NCI-H2107 treated with DMSO at 0.1 percent for 48 hours (cell line): Measurements from ENCODE around the gene SPIRE2.
A peak's percentile ranks its signal among the peaks of the same experiment; 100 is the strongest.
"Not testable (repeated sequence)": the region's sequence is repeated elsewhere in the genome, so short reads cannot be mapped to it uniquely, and the experiment has no call there.

ENCODE experiments used
- DNase-seq: peaks from one replicate; lab custom pipeline; 2025; ENCODE audit not compliant: unreplicated experiment; lab: John Stamatoyannopoulos, UW

The SPIRE2 gene

GRCh38 chr16:89808475-89808874, 19.8 kb upstream of the SPIRE2 start:
- DNase-seq = no peak

DNA sequence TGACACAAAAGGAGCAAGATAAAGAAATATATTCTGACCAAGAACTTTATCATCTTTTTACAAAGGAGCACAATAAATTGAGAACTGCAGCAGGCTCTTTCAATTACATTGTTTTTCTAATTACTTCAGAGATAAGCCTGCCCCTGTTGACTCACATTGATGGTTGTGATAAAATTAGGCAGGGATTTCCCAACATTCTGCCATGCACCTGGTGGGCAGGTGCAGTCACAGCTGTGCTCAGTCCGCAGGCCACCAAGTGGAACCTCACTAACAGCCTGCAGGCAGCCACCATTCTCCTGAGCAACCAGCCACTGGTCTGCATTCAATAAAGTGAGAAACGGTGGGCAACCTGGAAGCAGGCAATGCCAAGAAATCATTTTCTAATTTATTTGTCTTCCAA, 17.0 kb upstream of the SPIRE2 start:
- DNase-seq = peak; percentile 67

- DNase-seq = no peak
These were observed 12.5 kb upstream of the SPIRE2 start for GRCh38 chr16:89815639-89816348.

DNA sequence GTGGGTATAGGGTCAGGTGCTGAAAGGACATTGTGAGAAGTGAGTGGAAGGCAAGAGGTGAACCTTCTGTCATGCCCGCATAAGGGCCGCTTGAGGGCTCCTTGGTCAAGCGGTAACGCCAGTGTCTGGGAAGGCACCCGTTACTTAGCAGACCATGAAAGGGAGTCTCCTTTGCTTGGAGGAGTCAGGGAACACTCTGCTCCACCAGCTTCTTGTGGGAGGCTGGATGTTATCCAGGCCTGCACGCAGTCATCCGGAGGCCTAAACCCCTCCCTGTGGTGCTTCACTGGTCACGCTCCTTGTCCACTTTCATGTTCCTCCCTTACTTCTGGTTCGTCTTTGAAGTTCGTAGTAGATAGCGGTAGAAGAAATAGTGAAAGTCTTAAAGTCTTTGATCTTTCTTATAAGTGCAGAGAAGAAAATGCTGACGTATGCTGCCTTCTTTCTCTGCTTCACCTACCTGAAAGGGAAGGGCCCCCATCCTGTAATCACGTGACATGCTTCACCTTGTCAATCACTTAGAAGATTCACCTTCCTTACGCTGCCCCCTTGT, 9.3 kb upstream of the SPIRE2 start:
- not testable (repeated sequence) for DNase-seq

DNA sequence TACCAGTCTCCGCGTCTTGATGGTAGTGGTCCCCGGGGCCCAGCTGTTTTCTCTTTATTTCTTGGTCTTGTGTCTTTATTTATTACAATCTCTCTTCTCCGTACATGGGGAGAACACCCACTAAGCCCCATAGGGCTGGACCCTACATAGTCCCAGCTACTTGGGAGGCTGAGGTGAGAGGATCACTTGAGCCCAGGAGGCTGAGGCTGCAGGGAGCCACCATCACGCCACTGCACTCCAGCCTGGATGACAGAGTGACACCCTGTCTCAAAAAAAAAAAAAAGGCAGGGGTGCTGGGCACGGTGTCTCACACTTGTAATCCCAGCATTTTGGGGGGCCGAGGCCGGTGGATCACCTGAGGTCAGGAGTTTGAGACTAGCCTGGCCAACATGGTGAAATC, 8.8 kb upstream of the SPIRE2 start:
- DNase-seq = not testable (repeated sequence)

DNA sequence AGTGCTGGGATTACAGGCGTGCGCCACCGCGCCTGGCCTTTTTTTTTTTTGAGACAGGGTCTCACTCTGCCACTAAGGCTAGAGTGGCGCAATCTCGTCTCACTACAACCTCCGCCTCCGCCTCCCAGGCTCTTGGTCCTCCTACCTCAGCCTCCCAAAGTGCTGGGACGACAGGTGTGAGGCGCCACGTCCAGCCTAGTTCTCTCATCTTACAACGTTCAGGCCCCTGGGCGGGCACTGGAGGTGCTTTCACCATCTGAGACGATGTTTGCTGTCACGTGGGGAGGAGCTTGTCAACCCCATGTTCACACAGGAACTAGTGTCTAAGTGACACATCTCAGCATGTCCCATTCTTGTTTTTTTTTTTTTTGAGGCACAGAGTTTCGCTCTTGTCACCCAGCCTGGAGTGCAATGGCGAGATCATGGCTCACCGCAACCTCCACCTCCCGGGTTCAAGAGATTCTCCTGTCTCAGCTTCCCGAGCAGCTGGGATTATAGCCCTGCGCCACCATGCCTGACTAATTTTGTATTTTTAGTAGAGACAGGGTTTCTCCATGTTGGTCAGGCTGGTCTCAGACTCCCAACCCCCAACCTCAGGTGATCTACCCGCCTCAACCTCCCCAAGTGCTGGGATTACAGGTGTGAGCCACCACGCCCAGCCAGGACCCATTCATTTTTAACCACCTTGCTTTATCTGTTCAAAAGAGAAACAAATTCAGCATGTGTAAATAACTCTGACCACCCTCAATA, 6.7 kb upstream of the SPIRE2 start:
- DNase-seq = no peak

GRCh38 chr16:89822188-89823086, 5.8 kb upstream of the SPIRE2 start:
- peak; percentile 92 for DNase-seq

- DNase-seq = peak; percentile 92
These were observed 5.0 kb upstream of the SPIRE2 start for GRCh38 chr16:89823087-89823823.

- DNase-seq = not testable (repeated sequence)
These were observed 4.5 kb upstream of the SPIRE2 start for GRCh38 chr16:89823824-89824148.

DNA sequence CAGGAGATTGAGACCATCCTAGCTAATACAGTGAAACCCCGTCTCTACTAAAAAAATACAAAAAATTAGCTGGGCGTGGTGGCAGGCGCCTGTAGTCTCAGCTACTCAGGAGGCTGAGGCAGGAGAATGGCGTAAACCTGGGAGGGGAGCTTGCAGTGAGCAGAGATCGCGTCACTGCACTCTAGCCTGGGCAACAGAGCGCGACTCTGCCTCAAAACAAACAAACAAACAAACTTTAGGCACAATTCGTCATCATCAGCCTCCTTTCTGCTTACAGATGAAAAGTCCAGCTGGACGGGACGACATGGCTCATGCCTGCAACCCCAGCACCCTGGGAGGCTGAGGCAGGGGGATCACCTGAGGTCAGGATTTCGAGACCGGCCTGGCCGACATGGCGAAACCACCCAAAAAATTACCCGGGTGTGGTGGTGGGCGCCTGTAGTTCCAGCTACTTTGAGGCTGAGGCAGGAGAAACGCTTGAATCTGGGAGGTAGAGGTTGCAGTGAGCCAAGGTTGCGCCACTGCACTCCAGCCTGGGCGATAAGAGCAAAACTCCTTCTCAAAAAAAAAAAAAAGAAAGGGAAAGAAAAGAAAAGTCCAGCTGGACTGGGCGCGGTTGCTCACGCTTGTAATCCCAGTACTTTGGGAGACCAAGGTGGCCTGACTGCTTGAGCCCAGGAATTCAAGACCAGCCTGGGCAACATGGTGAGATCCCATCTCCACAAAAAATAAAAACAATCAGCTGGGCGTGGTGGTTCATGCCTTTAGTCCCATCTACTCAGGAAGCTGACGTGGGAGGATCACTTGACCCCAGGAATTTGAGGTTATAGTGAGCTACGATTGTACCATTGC, 1.5 kb upstream of the SPIRE2 start:
- no peak for DNase-seq

DNA sequence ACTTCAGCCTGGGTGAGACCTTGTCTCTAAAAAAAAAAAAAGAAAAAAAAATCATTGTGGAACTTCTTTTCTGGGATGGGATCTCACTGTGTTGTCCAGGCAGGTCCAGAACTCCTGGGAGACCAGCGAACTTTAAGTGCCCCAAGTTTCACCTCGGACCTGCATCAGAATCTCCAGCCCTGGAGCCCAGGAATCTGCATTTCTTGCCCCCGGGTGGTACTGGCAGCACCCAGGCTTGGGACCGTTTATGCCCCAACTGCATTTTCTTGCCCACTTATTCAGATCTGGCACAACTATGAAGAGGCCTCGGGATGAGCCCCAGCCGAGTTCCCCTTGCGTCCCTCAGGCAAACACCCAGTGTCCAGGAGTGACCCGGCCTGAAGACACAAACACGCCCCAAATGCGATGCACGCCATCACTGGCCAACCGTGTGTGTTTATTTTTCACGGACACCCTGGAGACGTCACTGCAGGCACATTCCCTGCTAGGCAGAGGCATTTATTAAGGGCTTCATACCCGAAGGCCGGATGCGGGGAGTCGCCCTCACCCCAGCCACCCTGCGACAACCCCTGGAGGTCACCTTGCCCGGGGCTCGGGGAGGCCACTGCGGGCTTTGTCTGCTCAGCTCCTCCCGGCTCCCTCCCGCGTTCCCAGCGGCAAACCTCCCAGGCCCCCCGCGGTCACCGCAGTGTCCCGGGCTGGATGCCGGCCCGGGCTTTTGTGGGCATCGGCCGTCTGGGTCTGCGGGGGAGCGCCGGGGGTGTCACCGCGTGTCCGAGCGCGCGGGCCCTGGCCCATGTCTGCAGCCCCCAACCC, 684 bp upstream of the SPIRE2 start:
- DNase-seq = no peak

GRCh38 chr16:89828870-89829629, 775 bp downstream of the SPIRE2 start:
- peak; percentile 68 for DNase-seq

DNA sequence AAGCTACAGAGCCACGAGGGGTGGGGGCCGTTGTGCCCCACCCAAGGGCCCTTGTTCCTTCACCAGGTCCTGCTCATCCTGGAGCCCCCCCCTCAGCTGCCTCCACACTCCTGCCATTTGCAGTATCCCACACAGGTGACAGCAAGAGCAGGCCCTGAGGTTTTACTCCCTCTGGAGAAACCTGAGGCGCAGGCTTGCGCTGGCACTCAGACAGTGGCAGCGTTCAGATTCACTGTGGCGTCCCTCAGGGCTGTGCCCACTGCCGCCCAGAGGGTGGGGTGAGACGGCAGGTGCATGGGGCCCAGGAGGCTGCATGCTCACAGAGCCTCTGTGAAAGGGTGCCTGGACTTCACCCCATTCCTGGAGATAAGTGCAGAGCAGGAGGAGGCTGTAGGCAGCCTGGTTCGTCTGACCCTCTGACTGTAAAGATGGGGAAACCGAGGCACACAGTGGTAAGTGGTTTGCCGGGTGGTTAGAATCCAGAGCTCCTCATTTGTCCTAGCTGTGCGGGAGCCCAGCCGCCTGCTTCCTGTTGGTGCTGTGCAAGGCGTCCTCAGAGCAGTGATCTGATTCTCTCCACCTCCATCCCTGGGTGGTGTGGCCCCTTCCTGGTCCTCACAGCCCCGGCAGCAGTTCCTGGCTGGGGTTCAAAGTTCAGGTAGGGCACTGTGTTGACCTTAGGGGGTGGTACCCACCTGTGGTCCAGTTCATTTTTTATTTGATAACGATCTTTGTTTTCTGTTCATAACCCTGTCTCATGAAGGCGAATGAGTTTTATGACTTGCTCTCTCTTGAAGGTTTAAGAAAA, 1.6 kb downstream of the SPIRE2 start:
- peak; percentile 62 for DNase-seq

DNA sequence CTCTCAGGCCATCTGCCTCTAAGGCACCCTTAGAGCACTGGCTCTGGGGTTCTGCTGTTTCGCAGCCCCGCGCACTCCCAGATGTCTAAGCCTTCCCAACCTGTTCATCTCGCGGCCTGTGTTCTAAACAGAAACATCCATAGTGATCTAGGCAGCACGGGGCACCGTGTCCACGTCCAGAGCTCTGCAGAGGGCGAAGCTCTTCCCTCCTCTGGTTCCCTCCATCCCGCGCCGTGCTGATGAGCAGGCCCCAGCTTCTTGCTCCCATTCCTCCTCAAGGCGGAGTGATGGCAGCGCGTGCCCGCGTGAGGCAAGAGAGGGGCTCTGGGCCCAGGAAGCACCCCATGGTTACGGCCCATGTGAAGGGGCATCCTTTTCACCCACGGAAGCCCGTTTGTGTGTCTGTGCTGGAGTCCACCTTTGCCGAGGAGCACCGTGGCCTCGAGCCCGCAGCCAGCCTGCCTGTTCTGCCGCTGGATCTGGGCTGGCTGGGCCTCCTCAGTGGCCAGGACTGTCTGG, 3.6 kb downstream of the SPIRE2 start:
- no peak for DNase-seq

DNA sequence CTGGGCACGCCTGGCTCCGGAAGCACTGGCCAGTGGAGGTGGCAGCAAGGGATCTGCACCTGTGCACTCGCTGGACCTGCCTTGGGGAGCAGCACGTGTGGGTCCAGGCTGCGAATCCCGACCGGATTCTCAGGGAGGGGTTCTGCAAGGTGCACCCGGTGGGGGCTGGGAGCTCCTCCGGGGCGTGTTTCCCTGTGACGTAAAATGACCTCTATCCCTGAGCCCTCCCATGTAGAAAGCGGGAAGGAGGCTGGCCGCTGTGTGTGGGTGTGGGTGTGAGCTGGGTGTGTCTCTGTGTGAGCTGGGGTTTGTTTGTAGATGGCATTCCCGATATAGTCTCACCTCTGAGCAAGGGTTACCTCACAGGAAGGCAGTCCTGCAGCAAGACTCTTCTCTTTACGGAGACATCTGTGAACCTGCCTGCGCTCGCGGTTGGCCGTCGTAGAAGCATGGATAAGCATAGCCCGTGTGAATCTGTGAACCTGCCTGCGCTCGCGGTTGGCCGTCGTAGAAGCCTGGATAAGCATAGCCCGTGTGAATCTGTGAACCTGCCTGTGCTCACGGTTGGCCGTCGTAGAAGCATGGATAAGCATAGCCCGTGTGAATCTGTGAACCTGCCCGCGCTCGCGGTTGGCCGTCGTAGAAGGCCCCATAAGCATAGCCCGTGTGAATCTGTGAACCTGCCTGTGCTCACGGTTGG, 5.5 kb downstream of the SPIRE2 start:
- DNase-seq = not testable (repeated sequence)

DNA sequence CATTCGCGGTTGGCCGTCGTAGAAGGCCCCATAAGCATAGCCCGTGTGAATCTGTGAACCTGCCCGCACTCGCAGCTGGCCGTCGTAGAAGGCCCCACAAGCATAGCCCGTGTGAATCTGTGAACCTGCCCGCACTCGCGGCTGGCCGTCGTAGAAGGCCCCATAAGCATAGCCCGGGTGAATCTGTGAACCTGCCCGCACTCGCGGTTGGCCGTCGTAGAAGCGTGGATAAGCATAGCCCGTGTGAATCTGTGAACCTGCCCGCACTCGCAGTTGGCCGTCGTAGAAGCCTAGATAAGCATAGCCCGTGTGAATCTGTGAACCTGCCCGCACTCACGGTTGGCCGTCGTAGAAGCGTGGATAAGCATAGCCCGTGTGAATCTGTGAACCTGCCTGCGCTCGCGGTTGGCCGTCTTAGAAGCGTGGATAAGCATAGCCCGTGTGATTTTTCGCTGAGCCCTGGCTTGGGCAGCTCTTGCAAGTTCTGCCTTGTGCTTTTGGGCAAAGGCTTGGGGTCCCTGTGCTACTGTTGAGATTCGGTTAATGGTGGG, 6.6 kb downstream of the SPIRE2 start:
- DNase-seq = not testable (repeated sequence)
